Transverse colon (tissue), 4 donors: Measurements from ENCODE around the gene TMEM128. TPM values are rescaled to one million over a fixed set of nuclear protein-coding genes. Genes with fewer than 3 reads are reported as not detected.

Source experiments
- DNase-seq: peaks from one replicate; pipeline ENCODE4 v3.0.0-alpha.2; 2019
- H3K27ac ChIP-seq, 4 donors: fragments of 200-600 bp; sonication (generic); 2 replicates each; pipeline ENCODE4 v1.5.1; 2016 to 2018; ENCODE audit warnings: inconsistent platforms in 4 of 4
- H3K27me3 ChIP-seq: fragments of 200-600 bp; sonication (generic); 2 replicates; pipeline ENCODE4 v1.5.1; 2017; ENCODE audit warnings: inconsistent platforms
- H3K36me3 ChIP-seq, 4 donors: fragments of 200-600 bp; sonication (generic); 2 replicates each; pipeline ENCODE4 v1.5.1; 2017 to 2019; ENCODE audit warnings: inconsistent platforms in 4 of 4
- H3K4me1 ChIP-seq, 4 donors: fragments of 200-600 bp; sonication (generic); 2 replicates each; pipeline ENCODE4 v1.5.1; 2017 to 2020; ENCODE audit warnings: inconsistent platforms in 4 of 4
- H3K4me3 ChIP-seq, 4 donors: fragments of 200-600 bp; sonication (generic); 1 replicate in 1 of 4; 2 replicates in 3 of 4; pipeline versions ENCODE4 v1.5.1 to v1.6.1; 2017 to 2019; ENCODE audit warnings: inconsistent platforms in 4 of 4
- H3K9me3 ChIP-seq, 2 donors: fragments of 200-600 bp; sonication (generic); 2 replicates each; pipeline ENCODE4 v1.5.1; 2017 to 2019; ENCODE audit warnings: inconsistent platforms in 2 of 2
- EP300 ChIP-seq: sonication (generic); formaldehyde crosslinking; IDR thresholded peaks from one replicate; pipeline ENCODE4 v1.6.1; 2017; ENCODE audit warnings: antibody characterized with exemption, low read depth
- POLR2A ChIP-seq: fragments of 450-650 bp; IDR thresholded peaks from one replicate; pipeline ENCODE4 v1.6.1; 2016; ENCODE audit warnings: antibody characterized with exemption, mild to moderate bottlenecking, moderate library complexity
- POLR2AphosphoS5 ChIP-seq, 3 donors: sonication (generic); formaldehyde crosslinking; IDR thresholded peaks; one replicate each; pipeline ENCODE4 v1.6.1; 2016; ENCODE audit warnings: antibody characterized with exemption in 3 of 3
- WGBS, 2 donors: methylation state at CpG; one replicate each; pipeline ENCODE4 v1.1.5; 2018; ENCODE audit warnings: low coverage in 1 of 2; 5-methylcytosine and 5-hydroxymethylcytosine counted together
- in situ Hi-C, 4 donors: fragments of 200-750 bp; cut with MboI; loops; one replicate each; pipeline versions ENCODE4 v1.15.0 to v1.15.1; 2017; ENCODE audit warnings: low sequenced_read_pairs in 3 of 4, low pct_ligation_motif_present in 1 of 4, low pct_unique_long_range_greater_than_20kb in 1 of 4
- intact Hi-C: fragments of 100-400 bp; cut with DNase I; formaldehyde crosslinking; loops from one replicate; pipeline ENCODE4 v1.15.1; 2023; ENCODE audit warnings: low total_unique reads
- total RNA-seq, 4 donors: library from RNA; depleted of rRNA; stranded (reverse); fragments of >200 nt; gene quantifications; one replicate each; pipeline ENCODE4 v1.1.0, GENCODE V29; 2016
- TF ChIP-seq, protein P1 (sequence below), 5 experiments: fragments of 200-600 bp in 3 of 5; fragments of 450-650 bp in 2 of 5; sonication (generic) in 3 of 5; IDR thresholded peaks; 1 replicate in 2 of 5; 2 replicates in 3 of 5; pipeline ENCODE4 v1.5.1; 2016 to 2017; ENCODE audit warnings: antibody characterized with exemption in 5 of 5, inconsistent platforms in 3 of 5, mild to moderate bottlenecking in 2 of 5, moderate library complexity in 1 of 5

The TMEM128 gene
- total RNA-seq, 4 donors from 2014 or later = 8.8 to 22.0 (median 14.4) TPM

DNA sequence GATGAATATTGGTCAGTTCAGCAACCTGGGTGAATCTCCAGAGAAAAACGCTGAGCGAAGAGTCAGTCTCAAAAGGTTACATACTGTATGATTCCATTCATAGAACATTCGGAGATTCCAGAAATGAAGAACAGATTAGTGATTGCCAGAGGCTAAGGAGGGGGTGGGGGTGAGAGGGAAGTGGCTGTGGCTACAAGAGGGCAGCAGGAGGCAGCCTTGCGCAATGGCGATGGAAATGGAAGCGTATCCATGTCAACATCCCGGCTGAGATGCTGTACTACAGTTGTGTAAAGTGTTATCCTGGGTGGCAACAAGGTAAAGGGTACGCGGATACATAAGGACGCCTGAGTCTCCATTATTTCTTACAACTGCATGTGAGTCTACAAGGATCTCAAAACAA, 23.9 kb upstream of the TMEM128 start:
- in situ Hi-C loops (no loop called here), intact Hi-C loops (no loop called here)
- no peaks in the 10 kb centered on the region for H3K4me1 ChIP-seq
- H3K36me3 ChIP-seq = peaks cover 0 to 24% (median 8%) of the 10 kb centered on the region in 4 donors
- TF ChIP-seq POLR2A (no peak), EP300 (no peak), POLR2AphosphoS5 (IDR thresholded peaks at IDR 0.05) (no peak)
- TF ChIP-seq, protein P1, sequence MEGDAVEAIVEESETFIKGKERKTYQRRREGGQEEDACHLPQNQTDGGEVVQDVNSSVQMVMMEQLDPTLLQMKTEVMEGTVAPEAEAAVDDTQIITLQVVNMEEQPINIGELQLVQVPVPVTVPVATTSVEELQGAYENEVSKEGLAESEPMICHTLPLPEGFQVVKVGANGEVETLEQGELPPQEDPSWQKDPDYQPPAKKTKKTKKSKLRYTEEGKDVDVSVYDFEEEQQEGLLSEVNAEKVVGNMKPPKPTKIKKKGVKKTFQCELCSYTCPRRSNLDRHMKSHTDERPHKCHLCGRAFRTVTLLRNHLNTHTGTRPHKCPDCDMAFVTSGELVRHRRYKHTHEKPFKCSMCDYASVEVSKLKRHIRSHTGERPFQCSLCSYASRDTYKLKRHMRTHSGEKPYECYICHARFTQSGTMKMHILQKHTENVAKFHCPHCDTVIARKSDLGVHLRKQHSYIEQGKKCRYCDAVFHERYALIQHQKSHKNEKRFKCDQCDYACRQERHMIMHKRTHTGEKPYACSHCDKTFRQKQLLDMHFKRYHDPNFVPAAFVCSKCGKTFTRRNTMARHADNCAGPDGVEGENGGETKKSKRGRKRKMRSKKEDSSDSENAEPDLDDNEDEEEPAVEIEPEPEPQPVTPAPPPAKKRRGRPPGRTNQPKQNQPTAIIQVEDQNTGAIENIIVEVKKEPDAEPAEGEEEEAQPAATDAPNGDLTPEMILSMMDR (IDR thresholded peaks at IDR 0.05) = no peak
- 86 to 90% methylated on average over 8 to 10 of the region's 10 CpGs for WGBS, 2 donors
- no peak overlapping the region for H3K27ac ChIP-seq
- no peaks in the 10 kb centered on the region for H3K27me3 ChIP-seq
- no peak for DNase-seq
- H3K4me3 ChIP-seq = no peak overlapping the region
- H3K9me3 ChIP-seq = no peaks in the 10 kb centered on the region

DNA sequence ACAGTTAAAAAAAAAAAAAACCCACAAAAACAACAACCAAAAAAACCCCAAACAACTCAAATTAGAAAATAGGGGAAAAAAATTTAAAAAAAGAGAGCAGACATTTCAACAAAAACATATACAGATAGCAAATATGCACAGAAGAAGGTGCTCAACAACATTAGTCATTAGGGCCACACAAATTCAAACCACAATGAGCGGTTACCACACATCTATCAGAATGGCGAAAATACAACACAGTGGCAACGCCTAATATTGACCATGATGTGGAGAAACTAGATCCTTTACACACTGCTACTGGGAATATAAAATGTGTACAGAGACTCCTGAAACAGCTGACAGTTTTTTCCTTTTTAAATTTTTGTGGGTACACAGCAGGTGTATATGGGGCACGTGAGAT, 22.5 kb upstream of the TMEM128 start:
- Histone ChIP-seq H3K27ac (no peak overlapping the region), H3K4me3 (no peak overlapping the region), H3K36me3 (peaks cover 0 to 24% (median 8%) of the 10 kb centered on the region in 4 donors), H3K9me3 (no peaks in the 10 kb centered on the region), H3K27me3 (no peaks in the 10 kb centered on the region), H3K4me1 (no peaks in the 10 kb centered on the region)
- no peak for DNase-seq
- in situ Hi-C loops (no loop called here), intact Hi-C loops (no loop called here)
- 59 to 78% methylated on average over 4 of the region's 4 CpGs for WGBS, 2 donors
- TF ChIP-seq POLR2A = no peak
- TF ChIP-seq POLR2AphosphoS5 (IDR thresholded peaks at IDR 0.05) = no peak
- TF ChIP-seq, protein P1 (IDR thresholded peaks at IDR 0.05) = no peak
- no peak for TF ChIP-seq EP300

DNA sequence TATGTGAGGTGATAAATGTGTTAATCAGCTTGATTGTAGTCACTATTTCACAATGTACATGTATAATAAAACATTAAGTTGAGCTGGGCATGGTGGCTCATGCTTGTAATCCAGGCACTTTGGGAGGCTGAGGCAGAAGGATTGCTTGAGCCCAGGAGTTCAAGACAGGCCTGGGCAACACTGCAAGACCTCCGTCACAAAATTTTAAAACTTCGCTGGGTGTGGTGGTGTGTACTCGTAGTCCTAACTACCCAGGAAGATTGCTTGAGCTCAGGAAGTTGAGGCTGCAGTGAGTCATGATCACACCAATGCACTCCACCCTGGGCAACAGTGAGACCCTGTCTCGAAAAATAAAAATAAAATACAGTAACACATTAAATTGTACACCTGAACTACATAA, 21.8 kb upstream of the TMEM128 start:
- Histone ChIP-seq H3K9me3 (no peaks in the 10 kb centered on the region), H3K4me3 (no peak overlapping the region), H3K27ac (no peak overlapping the region), H3K36me3 (peaks cover 0 to 22% (median 8%) of the 10 kb centered on the region in 4 donors), H3K27me3 (no peaks in the 10 kb centered on the region), H3K4me1 (no peaks in the 10 kb centered on the region)
- WGBS, 2 donors = 90 to 91% methylated on average over 1 to 4 of the region's 4 CpGs
- TF ChIP-seq, protein P1 (IDR thresholded peaks at IDR 0.05) = no peak
- TF ChIP-seq POLR2A (no peak), EP300 (no peak), POLR2AphosphoS5 (IDR thresholded peaks at IDR 0.05) (no peak)
- no peak for DNase-seq
- in situ Hi-C loops (no loop called here), intact Hi-C loops (no loop called here)

DNA sequence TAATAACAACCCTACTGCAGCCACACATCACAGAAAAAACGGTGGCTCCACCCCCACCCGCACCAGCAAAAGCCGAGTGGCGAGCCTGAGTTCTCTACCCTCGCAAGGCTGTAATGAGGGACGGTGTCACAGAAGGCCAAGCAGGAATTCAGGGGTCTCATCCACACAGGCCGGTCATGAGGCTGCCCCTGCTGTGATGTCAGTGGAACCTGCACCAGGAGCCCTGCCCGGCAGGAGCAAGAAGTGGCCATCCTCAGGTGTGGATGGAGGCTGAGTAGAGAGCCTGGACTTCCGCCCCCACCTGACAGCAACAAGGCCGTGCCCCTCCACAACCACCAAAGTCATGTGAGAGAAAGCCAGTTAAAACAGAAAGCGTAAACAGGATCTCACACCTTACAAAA, 21.3 kb upstream of the TMEM128 start:
- H3K9me3 ChIP-seq = no peaks in the 10 kb centered on the region
- H3K36me3 ChIP-seq = peaks cover 0 to 17% (median 8%) of the 10 kb centered on the region in 4 donors
- TF ChIP-seq, protein P1 (IDR thresholded peaks at IDR 0.05) = no peak
- TF ChIP-seq POLR2A = peak; percentile 15
- 93% methylated on average over 11 of the region's 11 CpGs; no CpG with 5 or more reads in 1 of the 2 donors for WGBS, 2 donors
- no peak overlapping the region for H3K4me3 ChIP-seq
- peak; percentile 17 for DNase-seq
- no peaks in the 10 kb centered on the region for H3K4me1 ChIP-seq
- no peaks in the 10 kb centered on the region for H3K27me3 ChIP-seq
- peak overlapping the region in 1 of 4 donors; percentile 35 for H3K27ac ChIP-seq
- intact Hi-C loops = no loop called here
- in situ Hi-C loops = no loop called here
